H1 (cell line): Measurements from ENCODE around the gene GPR176.

Experiments
- HDAC2 ChIP-seq, 2 experiments: fragments of 300-600 bp in 1 of 2; sonication (generic) in 1 of 2; IDR thresholded peaks; 2 replicates each; pipeline ENCODE4 v1.6.1; 2011 to 2012; ENCODE audit warnings: low read depth in 2 of 2, low read length in 2 of 2, mild to moderate bottlenecking in 2 of 2, moderate library complexity in 2 of 2, borderline replicate concordance in 1 of 2, inconsistent platforms in 1 of 2
- RAD21 ChIP-seq, 2 experiments: IDR thresholded peaks in 1 of 2; conservative IDR thresholded peaks in 1 of 2; 2 replicates each; pipeline ENCODE4 v1.6.1; 2011; ENCODE audit warnings: low read depth in 2 of 2, low read length in 2 of 2, improper control_type of control experiment in 1 of 2, inconsistent platforms in 1 of 2, mild to moderate bottlenecking in 1 of 2, moderate library complexity in 1 of 2
- TEAD4 ChIP-seq: IDR thresholded peaks from 2 replicates; pipeline ENCODE4 v1.6.1; 2012; ENCODE audit warnings: low read depth, low read length, inconsistent platforms, mixed read lengths
- TF ChIP-seq, protein P1 (sequence below), 3 experiments: IDR thresholded peaks; 1 replicate in 2 of 3; 2 replicates in 1 of 3; pipeline versions ENCODE4 v1.5.1 to v1.6.1; 2011; ENCODE audit warnings: low read length in 3 of 3, mild to moderate bottlenecking in 3 of 3, inconsistent platforms in 2 of 3, low read depth in 1 of 3, moderate library complexity in 1 of 3; ENCODE audit not compliant: insufficient read depth in 1 of 3; ENCODE audit errors: control extremely low read depth in 1 of 3
- TF ChIP-seq, protein P2 (sequence below): IDR thresholded peaks from 2 replicates; pipeline ENCODE4 v1.6.1; 2011; ENCODE audit warnings: low read depth, mild to moderate bottlenecking, low read length; ENCODE audit not compliant: insufficient read depth

DNA sequence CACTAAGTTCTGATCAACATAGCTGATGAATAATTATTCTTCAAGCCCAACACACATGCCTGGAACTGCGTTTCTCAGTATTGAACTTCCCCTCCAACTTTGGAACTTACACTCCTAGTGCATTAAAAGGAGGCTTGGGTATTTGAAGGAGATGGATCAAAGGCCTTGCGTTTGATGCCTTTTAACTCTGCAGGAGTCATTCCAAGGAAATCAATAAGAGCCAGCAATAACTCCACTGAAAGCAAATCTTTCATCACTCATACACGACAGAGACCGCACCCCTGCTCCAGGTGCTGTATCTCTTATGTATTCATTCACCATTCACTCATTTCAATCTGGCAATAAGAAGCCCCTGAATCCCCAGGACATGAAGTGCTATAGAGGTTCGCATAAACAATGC is 123.5 kb downstream of the GPR176 start:
- TF ChIP-seq, protein P1, sequence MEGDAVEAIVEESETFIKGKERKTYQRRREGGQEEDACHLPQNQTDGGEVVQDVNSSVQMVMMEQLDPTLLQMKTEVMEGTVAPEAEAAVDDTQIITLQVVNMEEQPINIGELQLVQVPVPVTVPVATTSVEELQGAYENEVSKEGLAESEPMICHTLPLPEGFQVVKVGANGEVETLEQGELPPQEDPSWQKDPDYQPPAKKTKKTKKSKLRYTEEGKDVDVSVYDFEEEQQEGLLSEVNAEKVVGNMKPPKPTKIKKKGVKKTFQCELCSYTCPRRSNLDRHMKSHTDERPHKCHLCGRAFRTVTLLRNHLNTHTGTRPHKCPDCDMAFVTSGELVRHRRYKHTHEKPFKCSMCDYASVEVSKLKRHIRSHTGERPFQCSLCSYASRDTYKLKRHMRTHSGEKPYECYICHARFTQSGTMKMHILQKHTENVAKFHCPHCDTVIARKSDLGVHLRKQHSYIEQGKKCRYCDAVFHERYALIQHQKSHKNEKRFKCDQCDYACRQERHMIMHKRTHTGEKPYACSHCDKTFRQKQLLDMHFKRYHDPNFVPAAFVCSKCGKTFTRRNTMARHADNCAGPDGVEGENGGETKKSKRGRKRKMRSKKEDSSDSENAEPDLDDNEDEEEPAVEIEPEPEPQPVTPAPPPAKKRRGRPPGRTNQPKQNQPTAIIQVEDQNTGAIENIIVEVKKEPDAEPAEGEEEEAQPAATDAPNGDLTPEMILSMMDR (IDR thresholded peaks at IDR 0.05; ENCODE audit: control extremely low read depth in 1 of 3, insufficient read depth in 1 of 3, low read depth in 1 of 3, low read length in 3 of 3): no peak
- TF ChIP-seq RAD21 (IDR thresholded peaks at IDR 0.05 in 1 of 2, conservative IDR thresholded peaks at IDR 0.05 in 1 of 2; ENCODE audit: low read depth in 2 of 2, low read length in 2 of 2) (no peak), HDAC2 (IDR thresholded peaks at IDR 0.05; ENCODE audit: borderline replicate concordance in 1 of 2, low read depth in 2 of 2, low read length in 2 of 2) (no peak), TEAD4 (no peak)
- TF ChIP-seq, protein P2, sequence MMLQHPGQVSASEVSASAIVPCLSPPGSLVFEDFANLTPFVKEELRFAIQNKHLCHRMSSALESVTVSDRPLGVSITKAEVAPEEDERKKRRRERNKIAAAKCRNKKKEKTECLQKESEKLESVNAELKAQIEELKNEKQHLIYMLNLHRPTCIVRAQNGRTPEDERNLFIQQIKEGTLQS: no peak
